LNCaP clone FGC (cell line): ENCODE results near the gene OR7A5.
"Not testable (repeated sequence)": the region's sequence is repeated elsewhere in the genome, so short reads cannot be mapped to it uniquely, and the experiment has no call there.

Experiments used
- DNase-seq: peaks from one replicate; pipeline ENCODE4 v3.0.0-alpha.2; 2011; ENCODE audit warnings: low read depth
- H3K4me3 ChIP-seq: 2 replicates; pipeline ENCODE4 v1.5.1; 2011; ENCODE audit warnings: mild to moderate bottlenecking, low read depth, low read length, control low read depth
- CTCF ChIP-seq: IDR thresholded peaks from 2 replicates; pipeline ENCODE4 v1.5.1; 2012; ENCODE audit warnings: mild to moderate bottlenecking; ENCODE audit not compliant: control insufficient read depth, insufficient read depth; ENCODE audit errors: extremely low read depth

The OR7A5 gene

GRCh38 chr19:14782626-14783409, 52.2 kb downstream of the OR7A5 start:
- no peak overlapping the region for H3K4me3 ChIP-seq
- no peak for DNase-seq
- no peak for TF ChIP-seq CTCF

DNA sequence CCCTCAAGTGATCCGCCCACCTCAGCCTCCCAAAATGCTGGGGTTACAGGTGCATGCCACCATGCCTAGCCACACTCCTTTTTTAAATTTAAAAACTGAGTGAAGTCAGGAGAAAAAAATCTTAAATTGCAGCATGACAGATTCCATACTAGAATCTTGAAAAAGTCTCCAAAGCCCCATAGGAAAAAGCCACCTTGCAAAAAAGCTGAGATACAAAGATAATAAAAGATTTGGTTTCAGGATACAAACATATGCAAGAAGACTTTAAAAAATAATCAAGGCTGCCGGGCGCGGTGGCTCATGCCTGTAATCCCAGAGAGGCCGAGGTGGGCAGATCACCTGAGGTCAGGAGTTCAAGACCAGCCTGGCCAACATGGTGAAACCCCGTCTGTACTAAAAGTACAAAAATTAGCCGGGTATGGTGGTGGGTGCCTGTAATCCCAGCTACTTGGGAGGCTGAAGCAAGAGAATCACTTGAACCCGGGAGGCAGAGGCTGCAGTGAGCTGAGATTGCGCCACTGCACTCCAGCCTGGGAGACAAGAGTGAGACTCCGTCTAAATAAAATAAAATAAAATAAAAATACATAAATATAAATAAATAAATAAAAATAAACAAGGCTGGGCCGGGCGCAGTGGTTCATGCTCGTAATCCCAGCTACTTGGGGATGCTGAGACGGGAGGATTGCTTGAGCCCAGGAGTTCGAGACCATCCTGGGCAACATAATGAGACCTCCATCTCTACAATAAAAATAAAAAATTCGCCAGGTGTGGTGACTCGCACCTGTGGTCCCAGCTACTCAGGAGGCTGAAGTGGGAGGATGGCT, 53.1 kb downstream of the OR7A5 start:
- DNase-seq, H3K4me3 ChIP-seq: not testable (repeated sequence)

DNA sequence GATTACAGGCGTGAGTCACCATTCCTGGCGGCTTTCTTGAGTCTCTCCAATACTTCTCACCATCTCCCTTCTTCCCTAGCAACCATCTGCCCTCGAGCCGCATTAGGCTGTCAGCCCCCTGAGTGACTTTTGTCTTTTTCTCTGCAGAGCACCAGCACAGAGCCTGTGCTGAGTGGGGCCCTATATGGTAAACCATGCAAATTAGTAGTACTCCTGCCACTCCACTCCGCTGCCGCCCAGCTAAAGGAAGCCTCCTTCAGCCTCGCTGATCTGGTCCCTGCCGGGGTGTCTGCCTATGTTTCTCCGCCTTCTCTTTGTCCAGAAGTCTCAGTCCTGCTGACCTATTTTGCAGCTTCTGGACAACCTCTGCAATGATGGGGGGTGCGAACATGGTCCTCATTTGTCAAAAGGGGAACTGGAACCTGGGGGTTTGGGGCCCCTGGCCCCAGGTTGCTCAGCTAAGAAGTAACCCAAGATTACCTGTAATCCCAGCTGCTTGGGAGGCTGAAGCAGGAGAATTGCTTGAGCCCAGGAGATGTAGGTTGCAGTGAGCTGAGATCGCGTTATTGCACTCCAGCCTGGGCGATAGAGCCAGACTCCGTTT, 54.3 kb downstream of the OR7A5 start:
- not testable (repeated sequence) for DNase-seq, H3K4me3 ChIP-seq

- H3K4me3 ChIP-seq = no peak overlapping the region
- TF ChIP-seq CTCF = no peak
- DNase-seq = no peak
Observed at GRCh38 chr19:14779151-14779550, 55.8 kb downstream of the OR7A5 start.

DNA sequence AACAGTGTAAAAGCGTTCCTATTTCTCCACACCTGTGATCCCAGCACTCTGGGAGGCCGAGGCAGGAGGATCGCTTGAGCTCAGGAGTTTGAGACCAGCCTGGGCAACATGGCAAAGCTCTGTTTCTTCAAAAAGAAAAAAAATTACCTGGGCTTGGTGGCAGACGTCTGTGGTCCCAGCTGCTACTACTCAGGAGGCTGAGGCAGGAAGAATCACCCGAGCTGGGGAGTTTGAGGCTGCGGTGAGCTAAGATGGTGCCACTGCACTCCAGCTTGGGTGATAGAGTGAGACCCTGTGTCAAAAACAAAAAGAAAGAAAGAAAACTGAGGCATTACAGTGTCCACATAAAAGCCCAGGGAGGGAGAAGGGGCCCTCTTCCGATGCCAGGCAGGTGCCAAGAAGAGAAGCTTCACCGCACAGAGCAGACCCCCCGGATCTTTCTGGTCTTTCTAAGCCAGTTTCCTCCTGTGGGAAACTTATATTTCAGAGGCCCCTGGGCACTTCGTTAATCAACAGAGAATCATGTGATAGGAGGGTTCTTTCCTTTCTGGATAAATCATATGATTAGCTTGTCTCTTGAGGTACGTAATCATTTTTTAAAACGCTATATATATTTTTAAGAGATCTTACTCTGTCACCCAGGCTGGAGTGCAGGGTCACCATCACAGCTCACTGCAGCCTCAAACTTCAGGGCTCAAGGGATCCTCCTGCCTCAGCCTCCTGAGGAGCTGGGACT, 56.7 kb downstream of the OR7A5 start, which contains the start of gene ADGRE2:
TSS of gene ADGRE2 (minus strand) at position 451 of the 736 bp plus-strand sequence. CDS start 1,804 bp downstream, outside the sequence.
- not testable (repeated sequence) for H3K4me3 ChIP-seq, DNase-seq

DNA sequence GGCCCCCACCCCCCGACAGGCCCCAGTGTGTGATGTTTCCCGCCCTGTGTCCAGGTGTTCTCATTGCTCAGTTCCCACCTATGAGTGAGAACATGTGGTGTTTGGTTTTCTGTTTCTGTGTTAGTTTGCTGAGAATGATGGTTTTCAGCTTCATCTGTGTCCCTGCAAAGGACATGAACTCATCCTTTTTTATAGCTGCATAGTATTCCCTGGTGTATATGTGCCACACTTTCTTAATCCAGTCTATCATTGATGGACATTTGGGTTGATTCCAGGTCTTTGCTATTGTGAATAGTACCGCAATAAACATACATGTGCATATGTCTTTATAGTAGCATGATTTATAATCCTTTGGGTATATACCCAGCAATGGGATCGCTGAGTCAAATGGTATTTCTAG, 57.3 kb downstream of the OR7A5 start:
- H3K4me3 ChIP-seq, DNase-seq: not testable (repeated sequence)
